ENCODE data around the gene DTNA. TPM values are rescaled to one million over a fixed set of nuclear protein-coding genes. Genes with fewer than 3 reads are reported as not detected.

DTNA gene
- 17.5 and 30.1 TPM in 2 replicates for total RNA-seq

GRCh38 chr18:34709750-34710441, at the start of gene DTNA:
Gene DTNA, plus strand, starts transcription at chr18:34710298. Its CDS starts 45,679 bp downstream, at chr18:34755977.

All from smooth muscle cell of trachea (primary cell).